K562 (cell line): Measurements from ENCODE around the gene EMP2. TPM values are rescaled to one million over a fixed set of nuclear protein-coding genes. Genes with fewer than 3 reads are reported as not detected.

Experiments
- KDM2B ChIP-seq: fragments of 250-450 bp; sonication (Bioruptor Pico); IDR thresholded peaks from 2 replicates; pipeline ENCODE4 v1.8.0; 2021; ENCODE audit warnings: mild to moderate bottlenecking, moderate library complexity
- MGA ChIP-seq: fragments of 450-650 bp; IDR thresholded peaks from 2 replicates; pipeline ENCODE4 v1.6.1; 2016; ENCODE audit warnings: mild to moderate bottlenecking, moderate library complexity
- TEAD1 ChIP-seq, 2 experiments: fragments of 450-650 bp in 1 of 2; sonication (generic) in 1 of 2; formaldehyde crosslinking; IDR thresholded peaks; 2 replicates each; pipeline versions ENCODE4 v1.4.0 to v1.8.0; 2020 to 2022; ENCODE audit warnings: mild to moderate bottlenecking in 2 of 2, missing genetic modification reagents in 1 of 2
- ZNF395 ChIP-seq: fragments of 200-800 bp; sonication (Bioruptor generic); IDR thresholded peaks from 2 replicates; pipeline ENCODE4 v1.6.1; 2017; ENCODE audit warnings: missing genetic modification characterization, missing compliant biosample characterization
- ZNF592 ChIP-seq: fragments of 450-650 bp; IDR thresholded peaks from 2 replicates; pipeline ENCODE4 v1.6.1; 2017; ENCODE audit warnings: antibody characterized with exemption, mild to moderate bottlenecking
- polyA plus RNA-seq, 8 experiments: library from polyadenylated mRNA; depleted of rRNA in 4 of 8; stranded (reverse) in 5 of 8; unstranded in 3 of 8; fragments of >200 nt; fragmentation: Nextera tagmentation in 2 of 8; fragmentation: Illumina TruSeq in 1 of 8; extraction: Ambion mirVana in 2 of 8; extraction: Trizol in 1 of 8; gene quantifications; 2 replicates each; pipeline versions ENCODE4 v1.2.1 to v1.2.3, GENCODE V29; 2011 to 2014; ENCODE audit warnings: inconsistent platforms in 1 of 8, missing spikeins in 1 of 8
- total RNA-seq, 7 experiments: library from RNA; depleted of rRNA in 6 of 7; stranded (reverse); fragments of >200 nt in 6 of 7; fragmentation: Illumina TruSeq in 2 of 7; extraction: Trizol in 2 of 7; gene quantifications; 2 replicates each; pipeline versions ENCODE4 v1.2.1 to v1.2.3, GENCODE V29; 2011 to 2021; ENCODE audit warnings: low replicate concordance in 1 of 7
- TF ChIP-seq, protein P1 (sequence below): sonication (generic); formaldehyde crosslinking; IDR thresholded peaks from 2 replicates; pipeline ENCODE4 v1.8.1; 2023; ENCODE audit warnings: mild to moderate bottlenecking, missing genetic modification reagents

The EMP2 gene
- total and polyA plus RNA-seq, 9 of the 15 experiments (the other 6 are each of a cell fraction or from before 2014, with no cell fraction given): 0.73 to 6.2 (median 3.1) TPM

DNA sequence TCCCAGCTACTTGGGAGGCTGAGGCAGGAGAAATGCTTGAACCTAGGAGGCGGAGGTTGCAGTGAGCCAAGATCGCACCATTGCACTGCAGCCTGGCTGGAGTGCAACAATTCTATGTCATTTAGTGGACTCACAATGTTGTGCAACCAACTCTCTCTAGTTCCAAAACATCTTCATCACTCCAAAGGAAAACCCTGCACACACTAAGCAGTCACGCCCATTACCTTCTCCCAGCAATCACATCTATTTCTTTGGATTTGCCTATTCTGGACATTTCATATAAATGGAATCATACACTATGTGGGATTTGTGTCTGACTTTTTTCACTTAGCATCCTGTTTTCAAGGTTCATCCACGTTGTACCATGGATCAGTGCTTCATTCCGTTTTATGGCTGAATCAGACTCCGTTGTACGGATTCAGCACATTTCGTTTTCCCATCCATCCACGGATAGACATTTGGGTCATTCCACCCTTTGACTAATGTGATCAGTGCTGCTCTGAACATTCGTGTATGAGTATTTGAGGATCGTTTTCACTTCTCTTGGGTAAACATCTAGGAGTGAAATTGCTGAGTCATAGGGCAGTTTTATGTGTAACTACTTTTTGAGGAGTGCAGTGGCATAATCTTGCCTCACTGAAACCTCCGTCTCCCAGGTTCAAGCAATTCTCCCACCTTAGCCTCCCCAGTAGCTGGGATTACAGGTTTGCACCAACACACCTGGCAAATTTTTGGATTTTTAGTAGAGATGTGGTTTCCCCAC is 45.4 kb upstream of the EMP2 start (continued):
- TF ChIP-seq, protein P1, sequence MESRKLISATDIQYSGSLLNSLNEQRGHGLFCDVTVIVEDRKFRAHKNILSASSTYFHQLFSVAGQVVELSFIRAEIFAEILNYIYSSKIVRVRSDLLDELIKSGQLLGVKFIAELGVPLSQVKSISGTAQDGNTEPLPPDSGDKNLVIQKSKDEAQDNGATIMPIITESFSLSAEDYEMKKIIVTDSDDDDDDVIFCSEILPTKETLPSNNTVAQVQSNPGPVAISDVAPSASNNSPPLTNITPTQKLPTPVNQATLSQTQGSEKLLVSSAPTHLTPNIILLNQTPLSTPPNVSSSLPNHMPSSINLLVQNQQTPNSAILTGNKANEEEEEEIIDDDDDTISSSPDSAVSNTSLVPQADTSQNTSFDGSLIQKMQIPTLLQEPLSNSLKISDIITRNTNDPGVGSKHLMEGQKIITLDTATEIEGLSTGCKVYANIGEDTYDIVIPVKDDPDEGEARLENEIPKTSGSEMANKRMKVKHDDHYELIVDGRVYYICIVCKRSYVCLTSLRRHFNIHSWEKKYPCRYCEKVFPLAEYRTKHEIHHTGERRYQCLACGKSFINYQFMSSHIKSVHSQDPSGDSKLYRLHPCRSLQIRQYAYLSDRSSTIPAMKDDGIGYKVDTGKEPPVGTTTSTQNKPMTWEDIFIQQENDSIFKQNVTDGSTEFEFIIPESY: no peak
- TF ChIP-seq ZNF592: peak; percentile 34; the same call in 1 of the 2 replicates
- no peak for TF ChIP-seq TEAD1 (CRISPR knock-in tag; IDR thresholded peaks at IDR 0.05)
- TF ChIP-seq ZNF395 (CRISPR knock-in tag): no peak
- no peak for TF ChIP-seq KDM2B (CRISPR knock-in tag)
- no peak for TF ChIP-seq MGA
